Neural cell (in vitro differentiated cells): ENCODE data around the gene TNFAIP8. TPM values are rescaled to one million over a fixed set of nuclear protein-coding genes. Genes with fewer than 3 reads are reported as not detected.
A peak's percentile ranks its signal among the peaks of the same experiment; 100 is the strongest.

Experiments used
- H2AFZ ChIP-seq: fragments of 200-600, 300-800 bp; sonication (generic), shearing (Covaris generic); 2 replicates; pipeline ENCODE4 v1.6.0; 2014; ENCODE audit warnings: low read depth, mild to moderate bottlenecking, antibody characterized with exemption, low read length, moderate library complexity
- H3F3A ChIP-seq: fragments of 200-600 bp; shearing (Covaris generic); 2 replicates; pipeline ENCODE4 v1.6.1; 2016; ENCODE audit warnings: mild to moderate bottlenecking, moderate library complexity, mixed read lengths, antibody characterized with exemption, low read length; ENCODE audit not compliant: insufficient read depth, poor library complexity, severe bottlenecking
- H3K27ac ChIP-seq: fragments of 200-600, 300-800 bp; sonication (generic), shearing (Covaris generic); 2 replicates; pipeline ENCODE4 v1.5.1; 2014; ENCODE audit warnings: mild to moderate bottlenecking, low read length, moderate library complexity
- H3K27me3 ChIP-seq: fragments of 300-800, 200-600 bp; sonication (generic), shearing (Covaris generic); 2 replicates; pipeline ENCODE4 v1.6.0; 2014; ENCODE audit warnings: mild to moderate bottlenecking, low read depth, low read length, moderate library complexity; ENCODE audit not compliant: insufficient read depth
- H3K36me3 ChIP-seq: fragments of 300-800, 200-600 bp; sonication (generic), shearing (Covaris generic); 2 replicates; pipeline ENCODE4 v1.5.1; 2014; ENCODE audit warnings: mild to moderate bottlenecking, antibody characterized with exemption, low read length, moderate library complexity; ENCODE audit not compliant: insufficient read depth
- H3K4me2 ChIP-seq: fragments of 300-800, 200-600 bp; sonication (generic), shearing (Covaris generic); 2 replicates; pipeline ENCODE4 v1.6.0; 2014; ENCODE audit warnings: mild to moderate bottlenecking, low read length
- H3K4me3 ChIP-seq: fragments of 300-800, 200-600 bp; sonication (generic), shearing (Covaris generic); 2 replicates; pipeline ENCODE4 v1.5.1; 2014; ENCODE audit warnings: mild to moderate bottlenecking, low read length, moderate library complexity
- H3K79me2 ChIP-seq: fragments of 200-600 bp; shearing (Covaris generic); replicated peaks from 2 replicates; pipeline ENCODE4 v1.6.0; 2014; ENCODE audit warnings: mild to moderate bottlenecking, low read length, moderate library complexity; ENCODE audit not compliant: insufficient read depth
- H3K9ac ChIP-seq: fragments of 300-800, 200-600 bp; sonication (generic), shearing (Covaris generic); 2 replicates; pipeline ENCODE4 v1.6.1; 2016; ENCODE audit warnings: mild to moderate bottlenecking, low read length, mixed read lengths
- H3K9me2 ChIP-seq: fragments of 200-600 bp; shearing (Covaris generic); 2 replicates; pipeline ENCODE4 v1.6.1; 2016; ENCODE audit warnings: mild to moderate bottlenecking, low read length, mixed read lengths; ENCODE audit not compliant: insufficient read depth
- H3K9me3 ChIP-seq: fragments of 200-600, 300-800 bp; sonication (generic), shearing (Covaris generic); 2 replicates; pipeline ENCODE4 v1.6.1; 2016; ENCODE audit warnings: mild to moderate bottlenecking, mixed run types, low read length, moderate library complexity, mixed read lengths
- H4K20me1 ChIP-seq: fragments of 200-600 bp; shearing (Covaris generic); 2 replicates; pipeline ENCODE4 v1.6.1; 2016; ENCODE audit warnings: mild to moderate bottlenecking, mixed run types; ENCODE audit not compliant: insufficient read depth
- EP300 ChIP-seq: fragments of 450-650 bp; conservative IDR thresholded peaks from 2 replicates; pipeline ENCODE4 v1.6.1; 2014; ENCODE audit warnings: antibody characterized with exemption, mild to moderate bottlenecking, moderate library complexity; ENCODE audit not compliant: poor library complexity, severe bottlenecking
- EZH2 ChIP-seq: fragments of 200-600, 300-800 bp; shearing (Covaris generic), sonication (generic); IDR thresholded peaks from 2 replicates; pipeline ENCODE4 v1.6.1; 2014; ENCODE audit warnings: antibody characterized with exemption, low read length, borderline replicate concordance, mild to moderate bottlenecking; ENCODE audit not compliant: insufficient read depth, poor library complexity, severe bottlenecking
- MXI1 ChIP-seq: fragments of 450-650 bp; conservative IDR thresholded peaks from 2 replicates; pipeline ENCODE4 v1.6.1; 2014; ENCODE audit warnings: antibody characterized with exemption, mild to moderate bottlenecking; ENCODE audit not compliant: poor library complexity, severe bottlenecking
- POLR2AphosphoS5 ChIP-seq: IDR thresholded peaks from 2 replicates; pipeline ENCODE4 v1.6.1; 2012
- RAD21 ChIP-seq: fragments of 450-650 bp; conservative IDR thresholded peaks from 2 replicates; pipeline ENCODE4 v1.6.1; 2014; ENCODE audit warnings: antibody characterized with exemption, mild to moderate bottlenecking, moderate library complexity
- REST ChIP-seq: IDR thresholded peaks from 2 replicates; pipeline ENCODE4 v1.6.1; 2012; ENCODE audit warnings: borderline replicate concordance
- SMC3 ChIP-seq: fragments of 450-650 bp; conservative IDR thresholded peaks from 2 replicates; pipeline ENCODE4 v1.6.1; 2014; ENCODE audit warnings: antibody characterized with exemption, mild to moderate bottlenecking, moderate library complexity; ENCODE audit not compliant: poor library complexity
- TAF1 ChIP-seq: IDR thresholded peaks from 2 replicates; pipeline ENCODE4 v1.6.1; 2012; ENCODE audit warnings: low read depth
- polyA plus RNA-seq: library from polyadenylated mRNA; depleted of rRNA; stranded (reverse); fragments of >200 nt; gene quantifications from 2 replicates; pipeline ENCODE4 v1.2.3, GENCODE V29; 2014
- TF ChIP-seq, protein P1 (sequence below): fragments of 450-650 bp; IDR thresholded peaks from 2 replicates; pipeline ENCODE4 v1.5.1; 2014; ENCODE audit warnings: antibody characterized with exemption, mild to moderate bottlenecking, moderate library complexity; ENCODE audit not compliant: poor library complexity, severe bottlenecking

The TNFAIP8 gene
- polyA plus RNA-seq, 1 donor from 2014 or later: 0.26 TPM

GRCh38 chr5:119355244-119355638, 578 bp upstream of the TNFAIP8 start:
- Histone ChIP-seq H3K79me2 (no peaks in the 10 kb centered on the region), H3K36me3 (no peaks in the 10 kb centered on the region), H3K4me3 (peak overlapping the region; percentile 64), H2AFZ (no peak overlapping the region), H3K9me3 (no peaks in the 10 kb centered on the region), H3K4me2 (peak overlapping the region; percentile 37), H4K20me1 (no peaks in the 10 kb centered on the region), H3K9me2 (no peaks in the 10 kb centered on the region), H3K27me3 (peaks cover 34% of the 10 kb centered on the region), H3K9ac (no peak overlapping the region), H3F3A (no peaks in the 10 kb centered on the region), H3K27ac (no peak overlapping the region)
- TF ChIP-seq EZH2 (no peak), REST (no peak), EP300 (no peak), TAF1 (no peak), RAD21 (no peak), POLR2AphosphoS5 (no peak), SMC3 (no peak)
- TF ChIP-seq, protein P1, sequence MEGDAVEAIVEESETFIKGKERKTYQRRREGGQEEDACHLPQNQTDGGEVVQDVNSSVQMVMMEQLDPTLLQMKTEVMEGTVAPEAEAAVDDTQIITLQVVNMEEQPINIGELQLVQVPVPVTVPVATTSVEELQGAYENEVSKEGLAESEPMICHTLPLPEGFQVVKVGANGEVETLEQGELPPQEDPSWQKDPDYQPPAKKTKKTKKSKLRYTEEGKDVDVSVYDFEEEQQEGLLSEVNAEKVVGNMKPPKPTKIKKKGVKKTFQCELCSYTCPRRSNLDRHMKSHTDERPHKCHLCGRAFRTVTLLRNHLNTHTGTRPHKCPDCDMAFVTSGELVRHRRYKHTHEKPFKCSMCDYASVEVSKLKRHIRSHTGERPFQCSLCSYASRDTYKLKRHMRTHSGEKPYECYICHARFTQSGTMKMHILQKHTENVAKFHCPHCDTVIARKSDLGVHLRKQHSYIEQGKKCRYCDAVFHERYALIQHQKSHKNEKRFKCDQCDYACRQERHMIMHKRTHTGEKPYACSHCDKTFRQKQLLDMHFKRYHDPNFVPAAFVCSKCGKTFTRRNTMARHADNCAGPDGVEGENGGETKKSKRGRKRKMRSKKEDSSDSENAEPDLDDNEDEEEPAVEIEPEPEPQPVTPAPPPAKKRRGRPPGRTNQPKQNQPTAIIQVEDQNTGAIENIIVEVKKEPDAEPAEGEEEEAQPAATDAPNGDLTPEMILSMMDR: no peak

GRCh38 chr5:119356612-119357188, 881 bp downstream of the TNFAIP8 start:
- peak overlapping the region; percentile 64 for H3K4me3 ChIP-seq
- peaks cover 34% of the 10 kb centered on the region for H3K27me3 ChIP-seq
- H3K9me3 ChIP-seq: no peaks in the 10 kb centered on the region
- no peak overlapping the region for H3K4me2 ChIP-seq
- TF ChIP-seq SMC3 (no peak), REST (no peak), MXI1 (no peak), RAD21 (no peak), TAF1 (no peak), EP300 (no peak), EZH2 (no peak), POLR2AphosphoS5 (no peak)
- TF ChIP-seq, protein P1: no peak
- H3K36me3 ChIP-seq: no peaks in the 10 kb centered on the region
- H3K9me2 ChIP-seq: no peaks in the 10 kb centered on the region
- no peaks in the 10 kb centered on the region for H4K20me1 ChIP-seq
- H3K9ac ChIP-seq: no peak overlapping the region
- no peak overlapping the region for H3K27ac ChIP-seq
- no peak overlapping the region for H2AFZ ChIP-seq
- H3K79me2 ChIP-seq: no peaks in the 10 kb centered on the region
- no peaks in the 10 kb centered on the region for H3F3A ChIP-seq
